DND-41 (cell line): ENCODE data around the gene ERC2.

ENCODE experiments used
- EZH2 ChIP-seq: IDR thresholded peaks from 3 replicates; pipeline ENCODE4 v1.6.1; 2012; ENCODE audit warnings: borderline replicate concordance, low read depth, mild to moderate bottlenecking, moderate library complexity, low read length, inconsistent platforms; ENCODE audit not compliant: severe bottlenecking
- TF ChIP-seq, protein P1 (sequence below): IDR thresholded peaks from 2 replicates; pipeline ENCODE4 v1.5.1; 2012; ENCODE audit warnings: borderline replicate concordance, low read length, moderate library complexity, mild to moderate bottlenecking; ENCODE audit not compliant: poor library complexity, severe bottlenecking; ENCODE audit errors: extremely low read depth

DNA sequence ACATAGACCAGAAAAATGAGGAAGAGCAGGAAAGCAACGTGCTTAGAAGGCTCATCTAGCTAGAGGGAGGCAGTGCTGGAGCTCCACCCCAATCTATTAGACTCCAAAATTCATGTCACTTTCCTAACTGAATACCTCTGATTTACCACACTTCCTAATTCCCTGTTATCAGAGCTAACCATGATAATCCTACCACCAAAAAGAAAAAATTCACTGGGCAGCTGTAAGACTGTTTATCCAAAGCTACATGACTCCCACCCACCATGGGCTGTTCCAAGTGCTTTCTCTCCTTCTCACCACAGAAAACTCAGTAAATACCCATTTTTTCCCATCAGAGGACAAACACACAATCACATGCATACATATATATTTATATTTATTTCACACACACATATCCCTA is 501.7 kb downstream of the ERC2 start:
- TF ChIP-seq, protein P1, sequence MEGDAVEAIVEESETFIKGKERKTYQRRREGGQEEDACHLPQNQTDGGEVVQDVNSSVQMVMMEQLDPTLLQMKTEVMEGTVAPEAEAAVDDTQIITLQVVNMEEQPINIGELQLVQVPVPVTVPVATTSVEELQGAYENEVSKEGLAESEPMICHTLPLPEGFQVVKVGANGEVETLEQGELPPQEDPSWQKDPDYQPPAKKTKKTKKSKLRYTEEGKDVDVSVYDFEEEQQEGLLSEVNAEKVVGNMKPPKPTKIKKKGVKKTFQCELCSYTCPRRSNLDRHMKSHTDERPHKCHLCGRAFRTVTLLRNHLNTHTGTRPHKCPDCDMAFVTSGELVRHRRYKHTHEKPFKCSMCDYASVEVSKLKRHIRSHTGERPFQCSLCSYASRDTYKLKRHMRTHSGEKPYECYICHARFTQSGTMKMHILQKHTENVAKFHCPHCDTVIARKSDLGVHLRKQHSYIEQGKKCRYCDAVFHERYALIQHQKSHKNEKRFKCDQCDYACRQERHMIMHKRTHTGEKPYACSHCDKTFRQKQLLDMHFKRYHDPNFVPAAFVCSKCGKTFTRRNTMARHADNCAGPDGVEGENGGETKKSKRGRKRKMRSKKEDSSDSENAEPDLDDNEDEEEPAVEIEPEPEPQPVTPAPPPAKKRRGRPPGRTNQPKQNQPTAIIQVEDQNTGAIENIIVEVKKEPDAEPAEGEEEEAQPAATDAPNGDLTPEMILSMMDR: no peak
- no peak for TF ChIP-seq EZH2
